Skeletal muscle tissue (tissue), 4 donors: Measurements from ENCODE around the gene CARMIL1. TPM values are rescaled to one million over a fixed set of nuclear protein-coding genes. Genes with fewer than 3 reads are reported as not detected.

Experiments used
- H3K27ac ChIP-seq: one replicate; pipeline ENCODE4 v1.7.0; 2013; ENCODE audit warnings: mild to moderate bottlenecking, low read depth, low read length, inconsistent platforms
- H3K27me3 ChIP-seq, 3 donors: one replicate each; pipeline ENCODE4 v1.7.0; 2013; ENCODE audit warnings: low read length in 3 of 3; ENCODE audit not compliant: control insufficient read depth in 3 of 3, insufficient read depth in 3 of 3
- H3K36me3 ChIP-seq, 3 donors: one replicate each; pipeline ENCODE4 v1.7.0; 2013; ENCODE audit warnings: low read length in 3 of 3; ENCODE audit not compliant: control insufficient read depth in 3 of 3, insufficient read depth in 3 of 3
- H3K4me1 ChIP-seq, 3 donors: one replicate each; pipeline ENCODE4 v1.7.0; 2013; ENCODE audit warnings: low read length in 3 of 3, mild to moderate bottlenecking in 3 of 3; ENCODE audit not compliant: control insufficient read depth in 3 of 3, insufficient read depth in 3 of 3
- H3K4me3 ChIP-seq, 3 donors: one replicate each; pipeline ENCODE4 v1.7.0; 2013; ENCODE audit warnings: low read length in 3 of 3
- H3K9ac ChIP-seq, 3 donors: one replicate each; pipeline ENCODE4 v1.7.0; 2013; ENCODE audit warnings: low read length in 3 of 3, mild to moderate bottlenecking in 3 of 3, moderate library complexity in 2 of 3, low read depth in 1 of 3
- H3K9me3 ChIP-seq, 3 donors: one replicate each; pipeline ENCODE4 v1.7.0; 2013; ENCODE audit warnings: low read length in 3 of 3; ENCODE audit not compliant: control insufficient read depth in 3 of 3
- total RNA-seq: library from RNA; depleted of rRNA; stranded (reverse); fragments of >200 nt; gene quantifications from one replicate; pipeline ENCODE4 v1.2.3, GENCODE V29; 2014
- donor health status: Osteomylitis.

The CARMIL1 gene
- total RNA-seq, 1 donor from 2014 or later, result 4.7 TPM

GRCh38 chr6:25483943-25484342 is 204.8 kb downstream of the CARMIL1 start:
- no peak overlapping the region for H3K4me3 ChIP-seq
- H3K9me3 ChIP-seq, result no peaks in the 10 kb centered on the region
- H3K27me3 ChIP-seq, result no peaks in the 10 kb centered on the region
- H3K36me3 ChIP-seq, result no peaks in the 10 kb centered on the region
- H3K27ac ChIP-seq, result no peak overlapping the region
- H3K9ac ChIP-seq, result no peak overlapping the region
- H3K4me1 ChIP-seq, result no peaks in the 10 kb centered on the region

GRCh38 chr6:25484900-25485299 is 205.7 kb downstream of the CARMIL1 start:
- H3K9me3 ChIP-seq, result no peaks in the 10 kb centered on the region
- H3K4me1 ChIP-seq, result peaks cover 0 to under 1% (median 0%) of the 10 kb centered on the region in 3 donors
- no peaks in the 10 kb centered on the region for H3K27me3 ChIP-seq
- no peaks in the 10 kb centered on the region for H3K36me3 ChIP-seq
- H3K9ac ChIP-seq, result no peak overlapping the region
- no peak overlapping the region for H3K4me3 ChIP-seq
- no peak overlapping the region for H3K27ac ChIP-seq

GRCh38 chr6:25485821-25486534 is 206.8 kb downstream of the CARMIL1 start:
- Histone ChIP-seq H3K27ac (no peak overlapping the region), H3K27me3 (no peaks in the 10 kb centered on the region), H3K4me1 (peaks cover 0 to 2% (median 0%) of the 10 kb centered on the region in 3 donors), H3K9me3 (no peaks in the 10 kb centered on the region), H3K4me3 (no peak overlapping the region), H3K36me3 (no peaks in the 10 kb centered on the region), H3K9ac (no peak overlapping the region)

- H3K9me3 ChIP-seq, result no peaks in the 10 kb centered on the region
- peaks cover 0 to 2% (median 0%) of the 10 kb centered on the region in 3 donors for H3K4me1 ChIP-seq
- H3K36me3 ChIP-seq, result no peaks in the 10 kb centered on the region
- no peak overlapping the region for H3K4me3 ChIP-seq
- no peaks in the 10 kb centered on the region for H3K27me3 ChIP-seq
- no peak overlapping the region for H3K27ac ChIP-seq
- H3K9ac ChIP-seq, result no peak overlapping the region
These were observed 207.4 kb downstream of the CARMIL1 start for GRCh38 chr6:25486550-25486949.

- Histone ChIP-seq H3K9ac (no peak overlapping the region), H3K27ac (no peak overlapping the region), H3K4me1 (peaks cover 0 to 2% (median 0%) of the 10 kb centered on the region in 3 donors), H3K9me3 (no peaks in the 10 kb centered on the region), H3K27me3 (no peaks in the 10 kb centered on the region), H3K36me3 (no peaks in the 10 kb centered on the region), H3K4me3 (no peak overlapping the region)
These were observed 207.8 kb downstream of the CARMIL1 start for GRCh38 chr6:25487012-25487411.

GRCh38 chr6:25488156-25488555 is 209.0 kb downstream of the CARMIL1 start:
- H3K27ac ChIP-seq, result no peak overlapping the region
- H3K36me3 ChIP-seq, result no peaks in the 10 kb centered on the region
- H3K27me3 ChIP-seq, result no peaks in the 10 kb centered on the region
- peaks cover 0 to 2% (median 0%) of the 10 kb centered on the region in 3 donors for H3K4me1 ChIP-seq
- no peak overlapping the region for H3K9ac ChIP-seq
- no peak overlapping the region for H3K4me3 ChIP-seq
- H3K9me3 ChIP-seq, result no peaks in the 10 kb centered on the region

GRCh38 chr6:25489399-25489798 is 210.2 kb downstream of the CARMIL1 start:
- no peak overlapping the region for H3K9ac ChIP-seq
- H3K4me3 ChIP-seq, result no peak overlapping the region
- H3K27me3 ChIP-seq, result no peaks in the 10 kb centered on the region
- H3K36me3 ChIP-seq, result no peaks in the 10 kb centered on the region
- H3K4me1 ChIP-seq, result peaks cover 0 to 2% (median 0%) of the 10 kb centered on the region in 3 donors
- no peaks in the 10 kb centered on the region for H3K9me3 ChIP-seq
- no peak overlapping the region for H3K27ac ChIP-seq

GRCh38 chr6:25490018-25490801 is 211.0 kb downstream of the CARMIL1 start:
- Histone ChIP-seq H3K27ac (no peak overlapping the region), H3K4me1 (peaks cover 0 to 2% (median 0%) of the 10 kb centered on the region in 3 donors), H3K4me3 (no peak overlapping the region), H3K36me3 (no peaks in the 10 kb centered on the region), H3K27me3 (no peaks in the 10 kb centered on the region), H3K9ac (no peak overlapping the region), H3K9me3 (no peaks in the 10 kb centered on the region)

GRCh38 chr6:25492951-25493350 is 213.8 kb downstream of the CARMIL1 start:
- Histone ChIP-seq H3K9ac (no peak overlapping the region), H3K27ac (no peak overlapping the region), H3K9me3 (no peaks in the 10 kb centered on the region), H3K36me3 (no peaks in the 10 kb centered on the region), H3K4me3 (no peak overlapping the region), H3K4me1 (peaks cover 0 to 2% (median 0%) of the 10 kb centered on the region in 3 donors), H3K27me3 (no peaks in the 10 kb centered on the region)

GRCh38 chr6:25494469-25494868 is 215.3 kb downstream of the CARMIL1 start:
- Histone ChIP-seq H3K4me3 (no peak overlapping the region), H3K9ac (no peak overlapping the region), H3K27me3 (no peaks in the 10 kb centered on the region), H3K27ac (no peak overlapping the region), H3K36me3 (no peaks in the 10 kb centered on the region), H3K9me3 (no peaks in the 10 kb centered on the region), H3K4me1 (peaks cover 0 to 2% (median 0%) of the 10 kb centered on the region in 3 donors)
